HG03045 (cell line): ENCODE results near the gene OXA1L.
"Not testable (repeated sequence)": the region's sequence is repeated elsewhere in the genome, so short reads cannot be mapped to it uniquely, and the experiment has no call there.

Experiments
- ATAC-seq: cut with Tn5 transposase; IDR thresholded peaks from one replicate; pipeline ENCODE4 v1.9.1; 2021; ENCODE audit warnings: mild to moderate bottlenecking, moderate library complexity; ENCODE audit not compliant: unreplicated experiment

Gene OXA1L

GRCh38 chr14:22767323-22767589 lies 768 bp downstream of the OXA1L start:
- no peak for ATAC-seq

DNA sequence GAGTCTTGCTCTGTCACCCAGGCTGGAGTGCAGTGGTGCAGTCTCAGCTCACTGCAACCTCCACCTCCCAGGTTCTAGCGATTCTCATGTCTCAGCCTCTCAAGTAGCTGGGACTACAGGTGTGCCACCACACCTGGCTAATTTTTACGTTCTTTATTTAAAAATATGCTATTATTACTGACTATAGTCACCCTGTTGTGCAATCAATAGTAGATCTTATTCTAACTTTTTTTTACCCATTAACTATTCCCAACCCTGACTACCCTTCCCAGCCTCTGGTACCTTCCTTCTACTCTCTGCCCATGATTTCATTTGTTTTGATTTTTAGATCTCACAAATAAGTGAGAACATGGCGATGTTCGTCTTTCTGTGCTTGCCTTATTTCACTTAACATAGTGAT lies 2.5 kb downstream of the OXA1L start:
- ATAC-seq = no peak

DNA sequence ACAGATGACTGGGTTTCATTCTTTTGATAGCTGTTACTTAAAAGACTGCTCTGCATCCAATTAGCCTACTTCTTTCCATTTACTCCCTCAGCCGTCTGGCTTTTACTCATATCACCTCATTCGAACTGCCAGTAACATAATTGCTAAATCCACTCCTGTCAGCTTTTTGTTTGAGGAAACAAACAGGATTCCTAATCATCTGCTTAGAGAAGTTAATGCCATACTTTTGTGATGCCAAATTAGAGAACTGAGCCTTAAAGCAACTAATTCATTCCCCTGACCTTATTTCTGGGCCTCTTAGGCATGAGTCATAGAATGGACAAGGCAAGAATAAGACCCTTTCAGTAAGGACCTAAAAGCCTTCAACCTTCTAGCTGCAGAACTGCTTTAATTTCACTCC lies 2.9 kb downstream of the OXA1L start:
- no peak for ATAC-seq

DNA sequence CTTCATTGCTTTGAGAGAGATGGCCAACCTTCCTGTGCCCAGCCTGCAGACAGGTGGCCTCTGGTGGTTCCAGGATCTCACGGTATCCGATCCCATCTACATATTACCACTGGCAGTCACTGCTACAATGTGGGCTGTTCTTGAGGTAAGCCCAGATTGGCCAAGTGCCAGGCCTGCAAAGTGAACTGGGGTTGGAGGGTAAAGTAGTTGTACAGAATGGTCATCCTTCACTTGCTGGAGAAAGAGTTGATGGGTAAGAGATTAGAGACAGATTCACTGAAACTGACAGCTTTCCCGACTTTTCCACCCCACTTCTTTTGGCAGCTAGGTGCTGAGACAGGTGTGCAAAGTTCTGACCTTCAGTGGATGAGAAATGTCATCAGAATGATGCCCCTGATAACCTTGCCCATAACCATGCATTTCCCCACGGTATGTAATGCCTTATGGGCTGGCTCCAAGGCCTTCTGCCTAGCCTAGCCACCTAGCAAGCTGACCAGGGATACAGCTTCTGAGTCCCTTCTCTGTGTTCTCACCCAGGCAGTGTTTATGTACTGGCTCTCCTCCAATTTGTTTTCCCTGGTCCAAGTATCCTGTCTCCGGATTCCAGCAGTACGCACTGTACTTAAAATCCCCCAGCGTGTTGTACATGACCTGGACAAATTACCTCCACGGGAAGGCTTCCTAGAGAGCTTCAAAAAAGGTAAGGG lies 4.1 kb downstream of the OXA1L start:
- no peak for ATAC-seq

- no peak for ATAC-seq
Observed at GRCh38 chr14:22772725-22773124, 6.2 kb downstream of the OXA1L start.

DNA sequence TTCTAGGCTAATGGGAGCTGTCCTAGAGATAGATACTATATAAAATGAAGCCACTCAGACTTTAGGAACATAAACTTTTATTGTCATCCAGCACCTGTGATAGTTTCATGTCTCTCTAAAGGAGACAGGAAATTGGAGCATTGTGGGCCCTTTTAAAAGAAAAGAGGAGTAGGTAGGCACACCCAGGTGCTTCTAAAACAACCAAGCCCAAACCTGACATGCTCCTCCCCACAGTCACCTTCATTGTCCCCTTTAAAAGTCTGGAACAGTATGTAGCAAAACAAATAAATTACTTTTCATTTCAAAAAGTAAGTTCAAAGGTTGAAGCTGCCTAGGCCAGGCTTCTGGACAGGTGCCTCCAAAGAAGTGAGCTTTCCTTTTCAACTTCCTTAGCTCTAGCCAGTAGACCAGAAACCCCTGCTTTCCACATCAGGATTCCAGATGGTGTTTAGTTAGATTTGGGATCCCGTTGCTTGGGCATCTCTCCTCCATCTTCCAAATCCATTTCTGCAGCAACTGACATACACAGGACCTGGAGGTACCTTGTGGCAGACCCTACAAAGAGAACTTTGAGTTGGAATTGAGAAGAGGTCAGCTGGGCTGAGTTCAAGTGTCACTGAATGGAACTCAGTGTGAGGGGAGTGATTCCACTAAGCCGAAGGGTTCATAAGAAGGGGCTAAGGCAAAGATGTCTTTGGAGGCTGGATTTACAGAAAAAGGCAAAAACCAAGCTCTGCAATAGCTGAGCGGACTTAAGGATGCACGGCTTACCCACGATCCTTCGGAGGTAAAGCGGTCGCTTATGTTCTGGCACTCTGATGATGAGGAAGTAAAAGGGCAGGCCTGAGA lies 6.9 kb downstream of the OXA1L start:
- ATAC-seq = no peak

DNA sequence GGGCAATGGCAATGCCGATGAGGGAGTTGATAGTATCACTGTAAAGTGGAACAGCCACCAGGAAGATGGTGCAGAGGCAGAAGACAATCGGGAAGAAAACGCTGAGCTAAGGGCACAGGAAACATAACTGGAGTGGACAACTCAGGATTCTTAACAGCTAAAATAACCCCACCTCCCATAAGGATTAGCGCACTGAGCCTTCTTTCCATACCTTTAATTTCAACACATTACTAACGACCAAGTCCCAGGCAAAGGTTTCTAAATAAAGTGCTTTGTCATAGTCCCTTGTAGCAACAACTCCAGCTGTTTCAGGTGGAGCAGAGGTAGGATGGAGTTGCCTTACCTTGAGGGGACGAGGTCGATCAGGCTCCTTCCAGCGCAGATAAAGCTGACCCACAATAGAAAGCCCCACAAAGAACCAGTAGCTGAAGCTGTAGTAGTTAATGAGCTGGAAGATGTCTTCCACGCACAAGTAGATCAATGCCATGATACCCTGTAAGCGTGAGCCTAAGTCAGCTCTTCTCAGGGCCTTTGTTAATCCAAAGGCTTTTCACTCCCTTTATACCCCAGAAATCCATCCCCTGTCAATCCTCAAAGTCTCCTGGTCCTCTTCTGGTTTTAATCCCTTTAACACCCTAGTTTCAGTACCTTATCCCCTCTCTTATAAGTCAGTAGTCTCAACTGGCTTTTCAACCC lies 7.7 kb downstream of the OXA1L start:
- ATAC-seq = no peak

DNA sequence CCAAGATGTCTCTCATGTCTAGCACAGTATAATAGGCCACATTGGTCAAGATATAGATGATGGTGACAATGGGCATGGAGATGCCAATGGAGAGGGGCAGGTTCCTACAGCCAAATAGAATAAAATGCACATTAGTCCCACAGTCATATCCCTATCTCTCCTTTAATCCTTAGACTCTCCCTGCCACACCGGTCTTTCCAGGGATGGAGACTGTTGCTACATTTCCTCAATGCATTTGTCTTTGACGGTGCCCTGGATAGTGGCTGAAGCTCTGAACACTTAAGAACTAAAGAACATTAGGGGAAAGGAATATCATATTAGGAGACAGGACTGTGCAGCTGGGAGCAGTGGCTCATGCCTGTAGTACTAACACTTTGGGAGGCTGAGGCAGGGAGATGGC lies 9.7 kb downstream of the OXA1L start:
- ATAC-seq = no peak

DNA sequence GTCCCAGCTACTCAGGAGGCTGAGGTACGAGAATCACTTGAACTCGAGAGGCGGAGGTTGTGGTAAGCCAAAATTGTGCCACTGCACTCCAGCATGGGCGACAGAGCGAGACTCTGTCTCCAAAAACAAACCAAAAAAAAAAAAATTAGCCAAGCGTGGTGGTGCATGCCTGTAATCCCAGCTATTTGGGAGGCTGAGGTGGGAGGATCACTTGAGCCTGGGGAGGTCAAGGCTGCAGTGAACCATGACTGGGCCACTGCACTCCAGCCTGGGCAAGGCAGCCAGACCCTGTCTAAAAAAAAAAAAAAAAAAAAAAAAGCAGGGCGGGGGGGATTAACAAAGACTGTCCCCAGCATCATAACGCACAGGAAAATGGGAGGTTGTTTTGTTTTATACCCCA lies 10.4 kb downstream of the OXA1L start:
- ATAC-seq = not testable (repeated sequence)

DNA sequence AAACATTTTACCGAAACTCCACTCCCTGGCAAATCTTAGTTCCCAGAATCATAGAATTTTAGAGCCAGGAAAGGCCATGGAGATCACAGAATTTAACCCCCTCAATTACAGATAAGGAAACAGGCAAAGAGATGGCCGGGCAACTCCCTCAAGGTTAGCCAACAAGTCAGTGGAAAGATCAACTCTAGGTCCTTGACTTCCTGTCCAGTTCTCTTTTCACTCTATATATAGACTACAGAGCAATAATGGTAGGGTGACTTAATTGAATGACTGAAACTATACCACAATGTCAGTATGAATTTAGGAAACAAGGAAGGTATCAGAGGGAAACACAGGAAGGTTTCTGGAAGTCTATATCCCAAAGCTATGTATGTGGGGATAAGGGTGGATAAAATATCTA lies 11.6 kb downstream of the OXA1L start:
- no peak for ATAC-seq

GRCh38 chr14:22780105-22780679 lies 13.7 kb downstream of the OXA1L start:
- ATAC-seq = no peak

- ATAC-seq = no peak
Observed at GRCh38 chr14:22780941-22781300, 14.4 kb downstream of the OXA1L start.

GRCh38 chr14:22781301-22781991 lies 15.0 kb downstream of the OXA1L start:
- ATAC-seq = no peak

DNA sequence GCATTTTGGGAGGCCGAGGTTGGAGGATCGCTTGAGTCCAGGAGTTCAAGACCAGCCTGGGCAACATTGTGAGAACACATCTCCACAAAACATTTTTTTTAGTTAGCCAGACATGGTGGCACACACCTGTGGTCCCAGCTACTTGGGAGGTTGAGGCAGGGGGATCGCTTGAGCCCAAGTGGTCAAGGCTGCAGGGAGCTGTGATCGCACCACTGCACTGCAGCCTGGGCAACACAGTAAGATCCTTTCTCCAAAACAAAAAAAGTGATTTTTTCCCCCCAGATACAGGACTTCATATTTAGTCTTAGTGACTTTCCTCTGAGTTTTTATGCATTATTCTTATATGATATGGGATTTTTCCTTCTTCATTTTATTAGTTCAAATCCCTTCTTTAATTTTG lies 20.2 kb downstream of the OXA1L start:
- no peak for ATAC-seq

- ATAC-seq = no peak
Observed at GRCh38 chr14:22791301-22791700, 24.8 kb downstream of the OXA1L start.

DNA sequence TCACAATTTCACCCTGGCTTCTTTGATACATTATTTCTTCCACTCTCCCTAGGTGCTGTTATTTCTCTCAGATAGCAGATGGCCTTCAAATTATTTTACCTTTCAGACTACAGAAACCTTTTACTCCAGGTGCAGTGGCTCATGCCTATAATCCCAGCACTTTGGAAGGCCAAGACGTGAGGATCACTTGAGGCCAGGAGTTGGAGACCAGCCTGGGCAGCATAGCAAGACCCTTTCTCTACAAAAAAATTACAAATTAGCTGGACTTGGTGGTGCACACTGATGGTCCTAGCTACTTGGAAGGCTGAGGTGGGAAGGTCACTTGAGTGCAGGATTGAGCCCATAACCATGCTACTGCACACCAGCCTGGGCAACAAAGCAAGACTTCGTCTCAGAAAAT lies 25.7 kb downstream of the OXA1L start:
- ATAC-seq = no peak

DNA sequence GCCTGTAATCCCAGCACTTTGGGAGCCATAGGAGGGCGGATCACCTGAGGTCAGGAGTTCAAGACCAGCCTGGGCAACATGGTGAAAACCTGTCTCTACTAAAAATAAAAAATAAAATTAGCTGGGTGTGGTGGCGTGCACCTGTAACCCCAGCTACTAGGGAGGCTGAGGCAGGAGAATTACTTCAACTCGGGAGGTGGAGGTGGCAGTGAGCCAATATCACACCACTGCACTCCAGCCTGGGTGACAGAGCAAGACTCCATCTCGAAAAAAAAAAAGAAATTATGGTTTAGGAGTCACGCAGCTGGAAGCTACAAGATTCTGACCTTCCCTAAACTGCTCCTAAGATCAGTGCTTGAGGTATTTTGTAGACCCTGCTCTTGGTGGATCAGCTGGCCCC lies 27.1 kb downstream of the OXA1L start:
- not testable (repeated sequence) for ATAC-seq

GRCh38 chr14:22793976-22794375 lies 27.5 kb downstream of the OXA1L start:
- no peak for ATAC-seq

GRCh38 chr14:22794551-22794951 lies 28.1 kb downstream of the OXA1L start:
- ATAC-seq = peak; percentile 33

DNA sequence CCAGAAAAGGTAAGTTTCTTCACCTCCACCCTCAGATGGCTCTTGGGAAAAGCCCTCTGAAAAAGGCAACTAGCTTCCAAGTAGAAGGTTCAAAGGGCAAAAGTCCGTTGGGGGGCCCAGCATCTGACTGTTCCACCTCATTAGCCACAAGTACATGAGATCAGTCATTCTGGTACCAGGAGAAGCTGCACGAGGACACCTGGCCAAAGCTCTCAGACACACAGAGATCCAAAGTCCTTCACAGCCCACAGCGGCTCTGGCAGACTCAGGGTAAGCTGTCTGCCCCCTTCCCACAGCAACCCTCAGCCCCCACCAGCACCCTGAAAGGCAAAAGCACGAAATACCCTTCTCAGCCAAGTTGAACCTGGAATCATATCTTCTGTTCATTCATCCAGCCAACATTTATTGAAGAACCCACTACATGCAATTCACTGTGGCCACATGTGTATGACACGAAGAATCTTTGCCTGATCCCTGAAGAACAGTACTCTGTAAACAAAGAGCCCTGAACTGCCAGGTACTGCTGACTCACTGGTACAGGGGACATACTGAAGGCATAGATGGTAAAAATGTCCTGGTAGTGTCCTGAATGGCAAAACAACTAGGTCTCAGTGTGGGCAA lies 29.7 kb downstream of the OXA1L start:
- no peak for ATAC-seq
